Epithelial cell of proximal tubule (primary cell): ENCODE measurements around the gene EZH2. TPM values are rescaled to one million over a fixed set of nuclear protein-coding genes. Genes with fewer than 3 reads are reported as not detected.

Source experiments
- DNase-seq: peaks from one replicate; pipeline ENCODE4 v3.0.0-alpha.2; 2011; ENCODE audit warnings: low read depth
- H3K4me3 ChIP-seq: 2 replicates; pipeline ENCODE4 v1.5.1; 2011; ENCODE audit warnings: low read depth, mild to moderate bottlenecking, low read length
- CTCF ChIP-seq: conservative IDR thresholded peaks from 2 replicates; pipeline ENCODE4 v1.5.1; 2012; ENCODE audit warnings: low read depth, mild to moderate bottlenecking, low read length
- total RNA-seq: library from RNA; depleted of rRNA; stranded (reverse); fragments of >200 nt; gene quantifications from 2 replicates; pipeline ENCODE4 v1.2.3, GENCODE V29; 2015

EZH2 gene
- total RNA-seq, 1 donor from 2014 or later: 24.9 TPM

DNA sequence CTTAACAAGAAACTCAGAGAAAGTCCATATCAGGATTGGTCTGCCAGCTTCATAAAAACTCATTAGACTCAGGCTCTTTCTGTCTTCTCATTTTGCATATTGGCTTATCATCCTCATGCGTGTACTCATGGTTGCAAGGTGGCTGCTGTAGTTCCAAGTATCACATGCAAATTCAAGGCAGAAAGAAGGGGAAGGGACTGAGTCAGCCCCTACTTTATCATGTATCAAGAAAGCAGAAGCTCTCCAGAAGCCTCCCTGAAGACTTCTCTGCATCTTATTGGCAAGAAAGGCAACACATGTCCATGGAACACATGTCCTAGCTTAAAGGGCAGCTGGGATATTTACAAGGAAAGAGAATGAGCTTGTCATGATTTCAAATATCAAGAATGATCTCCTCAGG is 19.4 kb upstream of the EZH2 start:
- no peak for TF ChIP-seq CTCF
- no peak overlapping the region for H3K4me3 ChIP-seq
- no peak for DNase-seq

- TF ChIP-seq CTCF: no peak
- no peak overlapping the region for H3K4me3 ChIP-seq
- DNase-seq: no peak
These were observed 17.1 kb upstream of the EZH2 start for GRCh38 chr7:148901178-148901577.

DNA sequence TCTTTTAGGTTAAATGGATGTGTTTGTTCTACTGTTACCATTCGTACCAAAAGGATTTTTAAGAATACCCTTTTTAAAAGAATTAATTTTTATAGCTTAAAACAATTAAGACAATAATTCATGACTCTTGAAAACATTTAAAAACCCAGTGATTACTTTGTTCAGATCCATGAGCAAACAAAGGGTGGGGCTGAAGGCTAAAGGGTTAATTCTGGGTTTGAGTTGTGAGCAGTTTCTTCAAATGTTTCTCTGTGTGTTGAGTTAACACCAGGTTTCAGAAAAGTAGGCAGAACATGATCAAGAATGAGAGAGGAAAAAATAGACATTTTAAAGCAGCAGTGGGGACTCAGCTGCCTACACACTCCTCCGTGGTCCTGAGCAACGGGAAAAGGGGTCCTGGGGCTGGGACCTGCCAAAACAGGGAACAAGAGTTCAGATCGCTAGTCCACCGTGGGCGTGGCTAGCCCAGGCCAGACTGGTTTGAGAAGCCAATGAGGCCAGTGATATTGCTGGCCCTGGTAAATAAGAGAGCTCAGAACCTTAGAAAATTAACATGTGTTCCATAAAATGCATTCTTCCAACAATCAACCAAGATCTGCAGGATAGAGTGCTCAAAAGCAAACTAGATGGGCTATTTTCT is 14.9 kb upstream of the EZH2 start:
- no peak for DNase-seq
- H3K4me3 ChIP-seq: no peak overlapping the region
- no peak for TF ChIP-seq CTCF

DNA sequence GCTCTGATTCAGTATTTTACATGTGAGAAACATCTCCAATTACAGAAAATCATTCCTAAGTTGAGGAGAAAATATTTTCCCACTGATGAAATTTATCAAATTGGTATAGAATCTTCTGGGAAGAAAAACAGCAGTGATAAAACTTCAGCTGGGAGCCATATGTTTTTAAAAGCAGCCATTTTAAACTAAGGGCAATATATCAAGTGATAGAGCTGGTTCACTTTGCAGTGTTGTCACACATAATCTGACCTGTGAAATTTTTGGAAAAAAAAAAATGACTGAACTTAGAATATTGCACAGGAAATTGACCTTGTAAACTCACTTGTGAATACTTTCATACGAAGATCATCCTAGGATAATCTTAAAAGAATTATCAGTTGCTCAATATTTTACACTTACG is 10.5 kb upstream of the EZH2 start:
- no peak overlapping the region for H3K4me3 ChIP-seq
- no peak for TF ChIP-seq CTCF
- no peak for DNase-seq

DNA sequence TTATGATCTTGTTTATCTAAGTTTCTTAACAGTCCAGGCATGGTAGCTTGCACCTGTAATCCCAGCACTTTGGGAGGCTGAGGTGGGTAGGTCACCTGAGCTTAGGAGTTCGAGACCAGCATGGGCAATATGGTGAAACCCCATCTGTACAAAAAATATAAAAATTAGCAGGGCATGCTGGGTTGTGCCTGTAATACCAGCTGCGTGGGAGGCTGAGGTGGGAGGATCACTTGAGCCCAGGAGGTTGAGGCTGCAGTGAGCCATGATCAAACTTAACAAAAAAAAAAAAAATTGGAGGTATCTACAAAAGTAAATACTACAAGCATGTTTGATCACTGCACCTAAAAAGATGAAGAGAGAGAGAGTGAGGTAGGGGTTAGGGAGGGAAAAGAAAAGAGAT is 9.0 kb upstream of the EZH2 start:
- H3K4me3 ChIP-seq: no peak overlapping the region
- TF ChIP-seq CTCF: no peak
- no peak for DNase-seq

- H3K4me3 ChIP-seq: no peak overlapping the region
- TF ChIP-seq CTCF: no peak
- DNase-seq: no peak
These were observed 4.2 kb upstream of the EZH2 start for GRCh38 chr7:148888300-148888699.

DNA sequence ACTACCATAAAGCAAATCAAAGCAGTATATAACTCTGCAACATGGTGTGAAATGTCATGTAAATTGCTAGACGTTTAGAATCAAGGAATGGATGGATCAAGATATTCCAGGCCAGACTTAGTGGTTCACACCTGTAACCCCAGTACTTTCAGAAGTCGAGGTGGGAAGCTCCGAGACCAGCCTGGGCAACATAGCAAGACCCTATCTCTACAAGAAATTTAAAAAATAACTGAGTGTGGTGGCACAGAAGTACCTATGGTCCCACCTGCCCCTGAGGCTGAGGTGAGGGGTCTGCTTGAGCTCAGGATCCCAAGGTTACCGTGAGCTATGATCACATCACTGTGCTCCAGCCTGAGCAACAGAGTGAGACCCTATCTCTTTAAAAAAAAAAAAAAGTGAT is 2.8 kb upstream of the EZH2 start:
- no peak overlapping the region for H3K4me3 ChIP-seq
- TF ChIP-seq CTCF: no peak
- no peak for DNase-seq
